ENCODE results near the gene SOHLH1. TPM values are rescaled to one million over a fixed set of nuclear protein-coding genes. Genes with fewer than 3 reads are reported as not detected.

Gene SOHLH1
- total and polyA plus RNA-seq, 8 donors: not detected

DNA sequence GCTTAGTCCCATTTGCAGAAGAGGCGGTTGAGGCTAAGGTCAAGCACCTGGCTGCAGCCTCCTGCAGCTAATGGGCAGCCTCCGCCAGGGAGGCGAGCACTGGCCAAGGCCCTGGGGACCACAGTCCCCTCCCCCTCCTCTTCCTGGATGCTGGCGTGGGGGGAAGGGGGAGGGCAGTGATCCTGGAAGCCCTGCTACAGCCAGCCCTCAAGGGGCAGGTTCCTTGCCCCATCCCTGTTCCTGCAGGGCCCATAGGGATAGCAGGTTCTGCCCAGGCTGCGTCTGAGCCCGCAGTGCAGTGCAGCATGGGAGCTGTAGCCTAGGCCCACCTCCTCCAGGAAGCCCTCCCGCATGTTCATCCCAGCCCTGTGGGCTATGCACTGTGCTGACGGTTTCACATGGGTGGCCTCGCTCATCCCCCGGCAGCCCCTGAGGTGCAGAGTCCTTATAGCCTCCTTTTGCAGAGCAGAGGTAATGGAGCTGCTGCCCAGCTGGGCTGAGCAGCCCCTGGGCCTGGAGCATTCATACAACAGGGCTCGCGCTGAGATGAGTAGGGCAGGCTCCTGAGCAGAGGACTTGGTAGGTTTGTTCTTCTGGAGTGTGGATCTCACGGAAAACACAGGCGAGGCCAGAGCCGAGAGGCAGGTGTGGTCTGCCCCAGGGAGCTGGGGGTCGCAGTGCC lies 38.7 kb upstream of the SOHLH1 start:
- peaks cover 0 to 95% (median 38%) of the 10 kb centered on the region in 3 donors for H3K27me3 ChIP-seq
- intact Hi-C loops (cut with DNase I; ENCODE audit: low total_unique reads): no loop called here
- H3K4me3 ChIP-seq: no peak overlapping the region
- no peak overlapping the region for H3K27ac ChIP-seq
- TF ChIP-seq, protein P1, sequence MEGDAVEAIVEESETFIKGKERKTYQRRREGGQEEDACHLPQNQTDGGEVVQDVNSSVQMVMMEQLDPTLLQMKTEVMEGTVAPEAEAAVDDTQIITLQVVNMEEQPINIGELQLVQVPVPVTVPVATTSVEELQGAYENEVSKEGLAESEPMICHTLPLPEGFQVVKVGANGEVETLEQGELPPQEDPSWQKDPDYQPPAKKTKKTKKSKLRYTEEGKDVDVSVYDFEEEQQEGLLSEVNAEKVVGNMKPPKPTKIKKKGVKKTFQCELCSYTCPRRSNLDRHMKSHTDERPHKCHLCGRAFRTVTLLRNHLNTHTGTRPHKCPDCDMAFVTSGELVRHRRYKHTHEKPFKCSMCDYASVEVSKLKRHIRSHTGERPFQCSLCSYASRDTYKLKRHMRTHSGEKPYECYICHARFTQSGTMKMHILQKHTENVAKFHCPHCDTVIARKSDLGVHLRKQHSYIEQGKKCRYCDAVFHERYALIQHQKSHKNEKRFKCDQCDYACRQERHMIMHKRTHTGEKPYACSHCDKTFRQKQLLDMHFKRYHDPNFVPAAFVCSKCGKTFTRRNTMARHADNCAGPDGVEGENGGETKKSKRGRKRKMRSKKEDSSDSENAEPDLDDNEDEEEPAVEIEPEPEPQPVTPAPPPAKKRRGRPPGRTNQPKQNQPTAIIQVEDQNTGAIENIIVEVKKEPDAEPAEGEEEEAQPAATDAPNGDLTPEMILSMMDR (IDR thresholded peaks at IDR 0.05): no peak
- TF ChIP-seq POLR2AphosphoS5 (IDR thresholded peaks at IDR 0.05) (no peak), EP300 (IDR thresholded peaks at IDR 0.05) (no peak), POLR2A (IDR thresholded peaks at IDR 0.05) (no peak)
- H3K36me3 ChIP-seq: no peaks in the 10 kb centered on the region
- 58 to 69% (median 62%) methylated on average over 13 to 16 of the region's 16 CpGs for WGBS, 5 donors
- H3K9me3 ChIP-seq: peaks cover 0 to 6% (median 0%) of the 10 kb centered on the region in 4 donors
- peaks cover 0 to 3% (median 0%) of the 10 kb centered on the region in 4 donors for H3K4me1 ChIP-seq
- no peak for DNase-seq

- H3K36me3 ChIP-seq: no peaks in the 10 kb centered on the region
- peaks cover 0 to 88% (median 38%) of the 10 kb centered on the region in 3 donors for H3K27me3 ChIP-seq
- no peak overlapping the region for H3K27ac ChIP-seq
- intact Hi-C loops (cut with DNase I; ENCODE audit: low total_unique reads): no loop called here
- no peak for DNase-seq
- TF ChIP-seq POLR2AphosphoS5 (IDR thresholded peaks at IDR 0.05) (no peak), POLR2A (IDR thresholded peaks at IDR 0.05) (no peak), EP300 (IDR thresholded peaks at IDR 0.05) (no peak)
- TF ChIP-seq, protein P1 (IDR thresholded peaks at IDR 0.05): no peak
- H3K9me3 ChIP-seq: peaks cover 0 to 8% (median 3%) of the 10 kb centered on the region in 4 donors
- 54 to 63% (median 57%) methylated on average over 13 to 23 of the region's 23 CpGs for WGBS, 5 donors
- no peak overlapping the region for H3K4me3 ChIP-seq
- H3K4me1 ChIP-seq: peaks cover 0 to 3% (median 0%) of the 10 kb centered on the region in 4 donors
Observed at GRCh38 chr9:135736979-135737839, 37.9 kb upstream of the SOHLH1 start.

- Histone ChIP-seq H3K4me3 (no peak overlapping the region), H3K9me3 (peaks cover 0 to 15% (median 9%) of the 10 kb centered on the region in 4 donors)
Observed at GRCh38 chr9:135736272-135736978, 37.1 kb upstream of the SOHLH1 start.

More at GRCh38 chr9:135736272-135736978, 37.1 kb upstream of the SOHLH1 start:
- Histone ChIP-seq H3K27ac (no peak overlapping the region), H3K36me3 (no peaks in the 10 kb centered on the region), H3K4me1 (peaks cover 0 to 3% (median 0%) of the 10 kb centered on the region in 4 donors), H3K27me3 (peaks cover 0 to 80% (median 38%) of the 10 kb centered on the region in 3 donors)
- WGBS, 5 donors: 2 to 8% (median 5%) methylated on average over 17 to 78 of the region's 78 CpGs; no CpG with 5 or more reads in 1 of the 5 donors
- intact Hi-C loops (cut with DNase I; ENCODE audit: low total_unique reads): no loop called here
- DNase-seq: no peak
- no peak for TF ChIP-seq POLR2AphosphoS5 (IDR thresholded peaks at IDR 0.05)
- no peak for TF ChIP-seq EP300 (IDR thresholded peaks at IDR 0.05)
- TF ChIP-seq, protein P1 (IDR thresholded peaks at IDR 0.05): no peak
- TF ChIP-seq POLR2A (IDR thresholded peaks at IDR 0.05): no peak
